Esophagus squamous epithelium (tissue), 5 donors: ENCODE data around the gene LBP. TPM values are rescaled to one million over a fixed set of nuclear protein-coding genes. Genes with fewer than 3 reads are reported as not detected.

Experiments used
- DNase-seq: peaks from one replicate; lab custom pipeline; 2025; lab: John Stamatoyannopoulos, UW
- H3K27ac ChIP-seq, 4 donors: fragments of 200-600 bp; sonication (generic); one replicate each; pipeline ENCODE4 v1.5.1; 2016 to 2019; ENCODE audit warnings: mild to moderate bottlenecking in 1 of 4
- H3K27me3 ChIP-seq, 4 donors: fragments of 200-600 bp; sonication (generic); 1 replicate in 3 of 4; 2 replicates in 1 of 4; pipeline versions ENCODE4 v1.5.1 to v1.6.0; 2017 to 2021; ENCODE audit warnings: antibody characterized with exemption in 1 of 4
- H3K36me3 ChIP-seq, 3 donors: fragments of 200-600 bp; sonication (generic); one replicate each; pipeline ENCODE4 v1.5.1; 2016 to 2019
- H3K4me1 ChIP-seq, 3 donors: fragments of 200-600 bp; sonication (generic); one replicate each; pipeline ENCODE4 v1.5.1; 2017 to 2019
- H3K4me3 ChIP-seq, 4 donors: fragments of 200-600 bp; sonication (generic); 1 replicate in 3 of 4; 2 replicates in 1 of 4; pipeline ENCODE4 v1.5.1; 2016 to 2019; ENCODE audit warnings: mild to moderate bottlenecking in 2 of 4, moderate library complexity in 1 of 4
- H3K9me3 ChIP-seq, 3 donors: fragments of 200-600 bp; sonication (generic); one replicate each; pipeline ENCODE4 v1.5.1; 2016 to 2019
- CTCF ChIP-seq, 6 experiments: fragments of 450-650 bp in 4 of 6; fragments of 200-600 bp in 2 of 6; sonication (generic) in 2 of 6; IDR thresholded peaks; one replicate each; pipeline ENCODE4 v1.5.1; 2016 to 2019; ENCODE audit warnings: antibody characterized with exemption in 6 of 6, mild to moderate bottlenecking in 4 of 6, moderate library complexity in 4 of 6
- POLR2A ChIP-seq, 4 donors: fragments of 450-650 bp; IDR thresholded peaks; one replicate each; pipeline ENCODE4 v1.6.1; 2017; ENCODE audit warnings: antibody characterized with exemption in 4 of 4, mild to moderate bottlenecking in 4 of 4, moderate library complexity in 3 of 4
- WGBS, 2 donors: methylation state at CpG; one replicate each; pipeline ENCODE4 v1.1.5; 2018; 5-methylcytosine and 5-hydroxymethylcytosine counted together
- intact Hi-C: fragments of 100-400 bp; cut with DNase I; formaldehyde crosslinking; loops from one replicate; pipeline ENCODE4 v1.15.0; 2022
- total RNA-seq, 4 donors: library from RNA; depleted of rRNA; stranded (reverse); fragments of >200 nt; gene quantifications; one replicate each; pipeline ENCODE4 v1.1.0, GENCODE V29; 2016
- donor health status: DM: yes; HTN: yes; CAD: no.

The LBP gene
- total RNA-seq: under 1 TPM in 1 of 4 donors, not detected in 3; 0.18 TPM

DNA sequence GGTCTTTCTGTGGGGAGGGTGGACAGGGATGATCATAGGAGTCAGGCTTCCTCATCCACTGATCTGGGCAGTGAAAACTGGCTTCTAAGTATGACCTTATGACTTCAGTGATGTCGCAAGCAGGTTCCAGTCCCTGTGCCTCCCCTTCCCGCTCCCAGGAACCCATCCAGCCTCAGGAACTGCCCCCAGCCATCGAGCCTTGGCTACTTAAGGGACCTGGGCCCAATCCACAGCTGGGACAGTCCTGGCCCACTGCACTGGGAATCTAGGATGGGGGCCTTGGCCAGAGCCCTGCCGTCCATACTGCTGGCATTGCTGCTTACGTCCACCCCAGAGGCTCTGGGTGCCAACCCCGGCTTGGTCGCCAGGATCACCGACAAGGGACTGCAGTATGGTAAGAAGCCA, at the start of gene LBP:
Gene LBP, plus strand, starts transcription at position 236 of the 405 bp plus-strand sequence. Its CDS starts 35 bp downstream, at position 271.
- intact Hi-C loops: no loop called here
- Histone ChIP-seq H3K4me3 (no peak within 1 kb of the TSS), H3K36me3 (no peaks in the 10 kb centered on the region), H3K9me3 (no peaks in the 10 kb centered on the region), H3K27ac (no peak within 1 kb of the TSS), H3K4me1 (peaks cover 0 to 4% (median 0%) of the 10 kb centered on the region in 3 donors), H3K27me3 (peaks cover 0 to 14% (median 0%) of the 10 kb centered on the region in 4 donors)
- TF ChIP-seq CTCF (IDR thresholded peaks at IDR 0.05): no peak
- TF ChIP-seq POLR2A (IDR thresholded peaks at IDR 0.05): no peak
- 93% methylated on average over 3 of the region's 8 CpGs; no CpG with 5 or more reads in 1 of the 2 donors for WGBS, 2 donors
- DNase-seq: no peak

GRCh38 chr20:38297916-38298674, 48.2 kb upstream of the LBP start:
- Histone ChIP-seq H3K27me3 (peaks cover 0 to 5% (median 0%) of the 10 kb centered on the region in 4 donors), H3K4me3 (no peak overlapping the region), H3K4me1 (peaks cover 16 to 30% (median 21%) of the 10 kb centered on the region in 3 donors), H3K36me3 (no peaks in the 10 kb centered on the region), H3K9me3 (no peaks in the 10 kb centered on the region), H3K27ac (peak overlapping the region; percentile 71 to 90 (median 82))
- no peak for DNase-seq
- intact Hi-C loops: no loop called here
- TF ChIP-seq CTCF (IDR thresholded peaks at IDR 0.05) (no peak), POLR2A (IDR thresholded peaks at IDR 0.05) (no peak)
- 82 to 83% methylated on average over 7 of the region's 7 CpGs for WGBS, 2 donors

DNA sequence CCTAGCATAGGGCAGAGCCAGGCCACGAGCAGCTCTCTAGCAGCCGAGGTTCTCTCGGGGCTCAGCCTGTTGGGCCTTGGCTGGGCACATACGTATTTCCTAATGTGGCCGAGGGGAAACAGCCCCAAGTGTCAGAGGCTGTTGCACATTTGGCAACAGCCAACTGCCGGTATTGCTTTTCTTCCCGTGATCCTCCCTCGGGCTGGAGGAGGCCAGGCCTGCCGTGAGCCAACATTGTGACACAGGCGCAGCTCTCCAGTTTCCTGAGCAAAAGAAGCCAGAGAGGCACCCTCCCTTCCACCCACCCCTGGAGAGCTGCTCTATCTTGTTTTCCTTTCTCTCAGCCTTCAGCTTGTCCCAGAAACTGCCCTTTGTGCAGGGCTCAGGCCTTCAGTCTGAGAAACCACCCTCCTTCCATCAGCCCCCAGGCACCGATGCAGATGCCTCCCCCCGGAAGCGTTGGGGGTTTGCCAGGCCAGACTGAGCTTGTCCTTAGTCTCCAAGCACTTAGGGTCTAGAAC, 47.5 kb upstream of the LBP start:
- 0 to 23% methylated on average over 3 to 4 of the region's 13 CpGs for WGBS, 2 donors
- Histone ChIP-seq H3K27me3 (peaks cover 0 to 5% (median 0%) of the 10 kb centered on the region in 4 donors), H3K9me3 (no peaks in the 10 kb centered on the region), H3K36me3 (no peaks in the 10 kb centered on the region), H3K4me3 (no peak overlapping the region), H3K4me1 (peaks cover 16 to 30% (median 21%) of the 10 kb centered on the region in 3 donors), H3K27ac (peak overlapping the region; percentile 71 to 90 (median 82))
- TF ChIP-seq CTCF (IDR thresholded peaks at IDR 0.05) (no peak), POLR2A (IDR thresholded peaks at IDR 0.05) (no peak)
- DNase-seq: no peak
- intact Hi-C loops: no loop called here

DNA sequence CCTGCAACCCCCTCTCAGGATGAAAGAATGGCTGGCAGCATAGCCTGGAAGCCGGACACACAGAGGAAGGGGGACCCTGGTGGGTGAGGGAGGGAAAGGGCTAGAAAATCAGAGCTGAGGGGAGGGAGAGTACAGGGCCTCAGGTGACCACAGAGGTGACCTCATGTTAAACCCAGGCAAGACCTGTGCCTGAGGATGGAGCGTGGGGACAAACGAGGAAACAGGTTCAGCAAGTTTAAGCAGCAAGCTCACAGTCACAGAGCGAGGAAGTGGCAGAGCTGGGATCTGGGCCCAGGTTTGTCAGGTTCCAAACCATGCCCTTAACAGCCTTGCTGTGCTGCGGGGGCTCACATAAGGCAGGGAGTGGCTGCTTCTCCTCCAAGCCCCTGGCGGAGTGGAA, 46.3 kb upstream of the LBP start:
- DNase-seq: no peak
- intact Hi-C loops: loop anchor here (5.0 kb wide), 1 partner anchor 68 kb away; no protein-coding TSS in a partner anchor
- WGBS, 2 donors: 22 to 51% methylated on average over 3 to 6 of the region's 6 CpGs

More for the DNA sequence above, 46.3 kb upstream of the LBP start:
- no peak overlapping the region for H3K4me3 ChIP-seq
- H3K36me3 ChIP-seq: no peaks in the 10 kb centered on the region
- H3K9me3 ChIP-seq: no peaks in the 10 kb centered on the region
- H3K4me1 ChIP-seq: peaks cover 21 to 30% (median 21%) of the 10 kb centered on the region in 3 donors
- TF ChIP-seq CTCF (IDR thresholded peaks at IDR 0.05): no peak
- TF ChIP-seq POLR2A (IDR thresholded peaks at IDR 0.05): no peak
- peaks cover 0 to 10% (median 0%) of the 10 kb centered on the region in 4 donors for H3K27me3 ChIP-seq
- peak overlapping the region; percentile 56 to 84 (median 70) for H3K27ac ChIP-seq
